ENCODE measurements around the gene RIT1. TPM values are rescaled to one million over a fixed set of nuclear protein-coding genes. Genes with fewer than 3 reads are reported as not detected.
A peak's percentile ranks its signal among the peaks of the same experiment; 100 is the strongest.

Gene RIT1
- total and polyA plus RNA-seq, 2 of the 13 experiments (the other 11 are each of a cell fraction or from before 2014, with no cell fraction given): 12.2 to 32.2 TPM

DNA sequence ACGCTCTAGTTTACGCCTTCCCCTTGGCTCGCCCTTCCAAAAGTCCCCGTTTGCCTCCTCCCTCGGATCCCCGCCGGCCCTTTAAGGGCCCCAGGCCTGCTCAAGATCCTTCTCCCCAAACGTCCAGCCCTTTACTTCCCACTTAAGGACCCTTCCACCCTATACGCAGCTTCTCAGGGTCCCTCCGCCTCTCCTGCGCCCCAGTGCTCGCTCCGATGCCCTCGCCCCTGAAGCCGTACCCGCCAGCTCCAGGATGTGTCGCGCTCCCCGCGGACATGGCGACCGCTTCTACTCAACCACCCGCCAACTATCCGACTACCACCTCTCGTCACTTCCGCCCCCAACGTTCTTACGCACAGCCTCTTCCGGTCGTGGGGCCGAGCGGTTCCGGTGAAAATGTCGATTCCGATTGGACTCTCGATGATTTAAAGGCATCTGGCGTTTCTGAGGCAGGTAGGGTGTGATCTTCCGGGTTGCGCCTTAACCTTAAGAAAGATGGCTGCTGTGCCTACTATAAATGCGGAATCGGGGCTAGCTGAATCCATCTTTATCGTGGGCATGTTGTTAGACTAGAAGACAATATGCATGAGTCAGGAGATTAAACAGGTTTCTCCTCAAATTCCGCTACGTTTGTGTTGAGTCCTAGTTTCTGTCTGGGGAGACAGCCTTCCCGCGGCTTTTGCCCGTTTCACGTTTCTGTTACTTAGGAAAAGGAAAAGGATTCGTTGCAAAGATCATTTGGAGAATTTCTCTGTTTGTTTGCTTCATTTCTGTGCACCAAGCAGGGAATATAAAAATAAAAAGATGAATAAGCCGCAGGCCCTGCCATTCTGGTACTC, 23.2 kb upstream of the RIT1 start, which contains the start of gene KHDC4 (continued):
- TF ChIP-seq MIER3 (CRISPR knock-in tag; IDR thresholded peaks at IDR 0.05; ENCODE audit: borderline replicate concordance) (peak; percentile 67; the same call in 1 of the 2 replicates), FOXK1 (CRISPR knock-in tag; IDR thresholded peaks at IDR 0.05; ENCODE audit: borderline replicate concordance, low read depth) (peak; percentile 84), ZNF350 (CRISPR knock-in tag; IDR thresholded peaks at IDR 0.05; ENCODE audit: borderline replicate concordance, low read depth) (peak; percentile 52; the same call in 1 of the 2 replicates), ZNF225 (CRISPR knock-in tag; IDR thresholded peaks at IDR 0.05) (peak; percentile 87), AGO1 (IDR thresholded peaks at IDR 0.05; ENCODE audit: low read depth, low read length, poor library complexity, severe bottlenecking) (peak; percentile 79), ZSCAN22 (CRISPR knock-in tag; IDR thresholded peaks at IDR 0.05) (peak; percentile 97), ZFY (CRISPR knock-in tag; IDR thresholded peaks at IDR 0.05) (peak; percentile 95), TMF1 (CRISPR knock-in tag; IDR thresholded peaks at IDR 0.05; ENCODE audit: low read depth) (no peak; the same call in 1 of the 2 replicates), HMGA1 (CRISPR knock-in tag; conservative IDR thresholded peaks at IDR 0.05) (no peak), PHF20 (CRISPR knock-in tag; IDR thresholded peaks at IDR 0.05) (peak; percentile 93), SPEN (CRISPR knock-in tag; IDR thresholded peaks at IDR 0.05; ENCODE audit: low read depth) (peak; percentile 91), CBX5 (CRISPR knock-in tag; IDR thresholded peaks at IDR 0.05; ENCODE audit: borderline replicate concordance) (peak; percentile 18; the same call in 1 of the 2 replicates)
- TF ChIP-seq, protein P1, sequence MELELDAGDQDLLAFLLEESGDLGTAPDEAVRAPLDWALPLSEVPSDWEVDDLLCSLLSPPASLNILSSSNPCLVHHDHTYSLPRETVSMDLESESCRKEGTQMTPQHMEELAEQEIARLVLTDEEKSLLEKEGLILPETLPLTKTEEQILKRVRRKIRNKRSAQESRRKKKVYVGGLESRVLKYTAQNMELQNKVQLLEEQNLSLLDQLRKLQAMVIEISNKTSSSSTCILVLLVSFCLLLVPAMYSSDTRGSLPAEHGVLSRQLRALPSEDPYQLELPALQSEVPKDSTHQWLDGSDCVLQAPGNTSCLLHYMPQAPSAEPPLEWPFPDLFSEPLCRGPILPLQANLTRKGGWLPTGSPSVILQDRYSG (CRISPR knock-in tag; IDR thresholded peaks at IDR 0.05): 0 out of 2 replicates have a peak, but pooled peaks have one; percentile 41
- TF ChIP-seq, protein P2, sequence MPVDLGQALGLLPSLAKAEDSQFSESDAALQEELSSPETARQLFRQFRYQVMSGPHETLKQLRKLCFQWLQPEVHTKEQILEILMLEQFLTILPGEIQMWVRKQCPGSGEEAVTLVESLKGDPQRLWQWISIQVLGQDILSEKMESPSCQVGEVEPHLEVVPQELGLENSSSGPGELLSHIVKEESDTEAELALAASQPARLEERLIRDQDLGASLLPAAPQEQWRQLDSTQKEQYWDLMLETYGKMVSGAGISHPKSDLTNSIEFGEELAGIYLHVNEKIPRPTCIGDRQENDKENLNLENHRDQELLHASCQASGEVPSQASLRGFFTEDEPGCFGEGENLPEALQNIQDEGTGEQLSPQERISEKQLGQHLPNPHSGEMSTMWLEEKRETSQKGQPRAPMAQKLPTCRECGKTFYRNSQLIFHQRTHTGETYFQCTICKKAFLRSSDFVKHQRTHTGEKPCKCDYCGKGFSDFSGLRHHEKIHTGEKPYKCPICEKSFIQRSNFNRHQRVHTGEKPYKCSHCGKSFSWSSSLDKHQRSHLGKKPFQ (CRISPR knock-in tag; IDR thresholded peaks at IDR 0.05; ENCODE audit: insufficient replicate concordance): peak; percentile 75
- TF ChIP-seq, protein P3, sequence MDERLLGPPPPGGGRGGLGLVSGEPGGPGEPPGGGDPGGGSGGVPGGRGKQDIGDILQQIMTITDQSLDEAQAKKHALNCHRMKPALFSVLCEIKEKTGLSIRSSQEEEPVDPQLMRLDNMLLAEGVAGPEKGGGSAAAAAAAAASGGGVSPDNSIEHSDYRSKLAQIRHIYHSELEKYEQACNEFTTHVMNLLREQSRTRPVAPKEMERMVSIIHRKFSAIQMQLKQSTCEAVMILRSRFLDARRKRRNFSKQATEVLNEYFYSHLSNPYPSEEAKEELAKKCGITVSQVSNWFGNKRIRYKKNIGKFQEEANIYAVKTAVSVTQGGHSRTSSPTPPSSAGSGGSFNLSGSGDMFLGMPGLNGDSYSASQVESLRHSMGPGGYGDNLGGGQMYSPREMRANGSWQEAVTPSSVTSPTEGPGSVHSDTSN (CRISPR knock-in tag; IDR thresholded peaks at IDR 0.05): peak; percentile 78
- TF ChIP-seq, protein P4, sequence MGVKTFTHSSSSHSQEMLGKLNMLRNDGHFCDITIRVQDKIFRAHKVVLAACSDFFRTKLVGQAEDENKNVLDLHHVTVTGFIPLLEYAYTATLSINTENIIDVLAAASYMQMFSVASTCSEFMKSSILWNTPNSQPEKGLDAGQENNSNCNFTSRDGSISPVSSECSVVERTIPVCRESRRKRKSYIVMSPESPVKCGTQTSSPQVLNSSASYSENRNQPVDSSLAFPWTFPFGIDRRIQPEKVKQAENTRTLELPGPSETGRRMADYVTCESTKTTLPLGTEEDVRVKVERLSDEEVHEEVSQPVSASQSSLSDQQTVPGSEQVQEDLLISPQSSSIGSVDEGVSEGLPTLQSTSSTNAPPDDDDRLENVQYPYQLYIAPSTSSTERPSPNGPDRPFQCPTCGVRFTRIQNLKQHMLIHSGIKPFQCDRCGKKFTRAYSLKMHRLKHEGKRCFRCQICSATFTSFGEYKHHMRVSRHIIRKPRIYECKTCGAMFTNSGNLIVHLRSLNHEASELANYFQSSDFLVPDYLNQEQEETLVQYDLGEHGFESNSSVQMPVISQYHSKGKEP (CRISPR knock-in tag; IDR thresholded peaks at IDR 0.05): no peak; the same call in 1 of the 2 replicates
- TF ChIP-seq, protein P5, sequence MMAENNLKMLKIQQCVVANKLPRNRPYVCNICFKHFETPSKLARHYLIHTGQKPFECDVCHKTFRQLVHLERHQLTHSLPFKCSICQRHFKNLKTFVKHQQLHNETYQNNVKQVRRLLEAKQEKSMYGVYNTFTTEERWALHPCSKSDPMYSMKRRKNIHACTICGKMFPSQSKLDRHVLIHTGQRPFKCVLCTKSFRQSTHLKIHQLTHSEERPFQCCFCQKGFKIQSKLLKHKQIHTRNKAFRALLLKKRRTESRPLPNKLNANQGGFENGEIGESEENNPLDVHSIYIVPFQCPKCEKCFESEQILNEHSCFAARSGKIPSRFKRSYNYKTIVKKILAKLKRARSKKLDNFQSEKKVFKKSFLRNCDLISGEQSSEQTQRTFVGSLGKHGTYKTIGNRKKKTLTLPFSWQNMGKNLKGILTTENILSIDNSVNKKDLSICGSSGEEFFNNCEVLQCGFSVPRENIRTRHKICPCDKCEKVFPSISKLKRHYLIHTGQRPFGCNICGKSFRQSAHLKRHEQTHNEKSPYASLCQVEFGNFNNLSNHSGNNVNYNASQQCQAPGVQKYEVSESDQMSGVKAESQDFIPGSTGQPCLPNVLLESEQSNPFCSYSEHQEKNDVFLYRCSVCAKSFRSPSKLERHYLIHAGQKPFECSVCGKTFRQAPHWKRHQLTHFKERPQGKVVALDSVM (CRISPR knock-in tag; IDR thresholded peaks at IDR 0.05): no peak
